Common myeloid progenitor, CD34-positive (primary cell): ENCODE results near the gene FRRS1L.

Experiments used
- CTCF ChIA-PET: fragments of 350-600 bp; sonication (Branson Sonifier 250); formaldehyde crosslinking; loops from one replicate; lab custom pipeline; 2021; ENCODE audit warnings: antibody characterized with exemption; lab: Charles Lee
- POLR2A ChIA-PET: fragments of 350-600 bp; sonication (Branson Sonifier 250); formaldehyde crosslinking; loops from one replicate; lab custom pipeline; 2021; ENCODE audit warnings: antibody characterized with exemption; lab: Charles Lee
- DNase-seq, 3 donors: peaks; one replicate each; pipeline versions ENCODE4 v3.0.0 to v3.0.0-alpha.2; 2013
- H3K27ac ChIP-seq, 2 experiments: 1 replicate in 1 of 2; 2 replicates in 1 of 2; pipeline ENCODE4 v1.7.0; 2013; ENCODE audit warnings: inconsistent platforms in 2 of 2, low read length in 2 of 2, mild to moderate bottlenecking in 2 of 2, low read depth in 1 of 2, moderate library complexity in 1 of 2; ENCODE audit not compliant: severe bottlenecking in 2 of 2, insufficient read depth in 1 of 2, poor library complexity in 1 of 2
- H3K27me3 ChIP-seq, 5 experiments: replicated peaks in 2 of 5; 1 replicate in 3 of 5; 2 replicates in 2 of 5; pipeline versions ENCODE4 v1.6.1 to v1.7.0; 2013; ENCODE audit warnings: low read length in 4 of 5, mild to moderate bottlenecking in 2 of 5, moderate library complexity in 2 of 5, inconsistent platforms in 1 of 5; ENCODE audit not compliant: insufficient read depth in 5 of 5, control insufficient read depth in 4 of 5
- H3K36me3 ChIP-seq, 4 experiments: 1 replicate in 2 of 4; 2 replicates in 2 of 4; pipeline versions ENCODE4 v1.6.1 to v1.7.0; 2013; ENCODE audit warnings: low read length in 3 of 4, control low read depth in 1 of 4, mild to moderate bottlenecking in 1 of 4; ENCODE audit not compliant: control insufficient read depth in 4 of 4, insufficient read depth in 4 of 4
- H3K4me1 ChIP-seq, 4 experiments: 1 replicate in 3 of 4; 2 replicates in 1 of 4; pipeline versions ENCODE4 v1.6.1 to v1.7.1; 2013; ENCODE audit warnings: low read length in 3 of 4, mild to moderate bottlenecking in 3 of 4, control low read depth in 1 of 4, inconsistent platforms in 1 of 4, moderate library complexity in 1 of 4; ENCODE audit not compliant: control insufficient read depth in 4 of 4, insufficient read depth in 4 of 4; ENCODE audit errors: control extremely low read depth in 1 of 4
- H3K4me3 ChIP-seq, 7 experiments: 1 replicate in 4 of 7; 2 replicates in 3 of 7; pipeline versions ENCODE4 v1.5.1 to v1.7.0; 2013; ENCODE audit warnings: mild to moderate bottlenecking in 7 of 7, low read length in 6 of 7, moderate library complexity in 6 of 7, inconsistent platforms in 2 of 7, low read depth in 2 of 7, control low read depth in 1 of 7; ENCODE audit not compliant: insufficient read depth in 4 of 7, control insufficient read depth in 1 of 7; ENCODE audit errors: extremely low read depth in 1 of 7
- H3K9me3 ChIP-seq, 5 experiments: 1 replicate in 4 of 5; 2 replicates in 1 of 5; pipeline versions ENCODE4 v1.6.1 to v1.7.1; 2013; ENCODE audit warnings: low read length in 4 of 5, mild to moderate bottlenecking in 2 of 5, inconsistent platforms in 1 of 5, low read depth in 1 of 5, moderate library complexity in 1 of 5; ENCODE audit not compliant: control insufficient read depth in 4 of 5, insufficient read depth in 2 of 5; ENCODE audit errors: control extremely low read depth in 1 of 5
- WGBS: methylation state at CpG from one replicate; pipeline ENCODE4 v1.1.5; 2013; ENCODE audit not compliant: insufficient coverage; 5-methylcytosine and 5-hydroxymethylcytosine counted together

Gene FRRS1L

GRCh38 chr9:109150925-109151545 is 16.0 kb downstream of the FRRS1L start:
- H3K27me3 ChIP-seq, result peaks cover 0 to 2% (median 0%) of the 10 kb centered on the region in 5 experiments
- CTCF ChIA-PET, result no interaction called here
- POLR2A ChIA-PET, result no interaction called here
- H3K27ac ChIP-seq, result no peak overlapping the region
- 100% methylated on average over 2 of the region's 3 CpGs for WGBS
- H3K9me3 ChIP-seq, result peaks cover 0 to 17% (median 10%) of the 10 kb centered on the region in 5 experiments
- no peaks in the 10 kb centered on the region for H3K4me1 ChIP-seq
- DNase-seq, result no peak
- no peak overlapping the region for H3K4me3 ChIP-seq
- H3K36me3 ChIP-seq, result no peaks in the 10 kb centered on the region

GRCh38 chr9:109149722-109150121 is 17.3 kb downstream of the FRRS1L start:
- CTCF ChIA-PET, result no interaction called here
- WGBS, result 100% methylated on average over 1 of the region's 4 CpGs

GRCh38 chr9:109149089-109149488 is 18.0 kb downstream of the FRRS1L start:
- Histone ChIP-seq H3K4me1 (peaks cover 0 to under 1% (median 0%) of the 10 kb centered on the region in 4 experiments), H3K36me3 (no peaks in the 10 kb centered on the region), H3K9me3 (peaks cover 0 to 14% (median 10%) of the 10 kb centered on the region in 5 experiments), H3K27ac (no peak overlapping the region), H3K4me3 (no peak overlapping the region), H3K27me3 (no peaks in the 10 kb centered on the region)
- POLR2A ChIA-PET, result no interaction called here
- whole genome bisulfite sequencing, result 100% methylated on average over 3 of the region's 5 CpGs
- CTCF ChIA-PET, result no interaction called here
- DNase-seq, result no peak

More at GRCh38 chr9:109149722-109150121, 17.3 kb downstream of the FRRS1L start:
- no peaks in the 10 kb centered on the region for H3K36me3 ChIP-seq
- H3K27me3 ChIP-seq, result no peaks in the 10 kb centered on the region
- no peaks in the 10 kb centered on the region for H3K4me1 ChIP-seq
- H3K27ac ChIP-seq, result no peak overlapping the region
- no peak for DNase-seq
- peaks cover 0 to 17% (median 10%) of the 10 kb centered on the region in 5 experiments for H3K9me3 ChIP-seq
- H3K4me3 ChIP-seq, result no peak overlapping the region
- POLR2A ChIA-PET, result no interaction called here

GRCh38 chr9:109145051-109145450 is 22.0 kb downstream of the FRRS1L start:
- DNase-seq, result no peak
- Histone ChIP-seq H3K9me3 (no peaks in the 10 kb centered on the region), H3K4me3 (no peak overlapping the region), H3K27ac (no peak overlapping the region), H3K36me3 (no peaks in the 10 kb centered on the region), H3K4me1 (peaks cover 0 to 6% (median 0%) of the 10 kb centered on the region in 4 experiments), H3K27me3 (no peaks in the 10 kb centered on the region)
- ChIA-PET CTCF (interaction anchor here (1.2 kb wide), 1 partner anchor 26 kb away, joined by 4 read pairs; the partner anchor contains the start of gene TMEM245), POLR2A (no interaction called here)
- 95% methylated on average over 3 of the region's 6 CpGs for WGBS

- peaks cover 0 to 6% (median 0%) of the 10 kb centered on the region in 4 experiments for H3K4me1 ChIP-seq
- H3K36me3 ChIP-seq, result no peaks in the 10 kb centered on the region
- CTCF ChIA-PET, result interaction anchor here (1.1 kb wide), 1 partner anchor 47 kb away, joined by 3 read pairs; no protein-coding TSS in a partner anchor
- H3K27me3 ChIP-seq, result no peaks in the 10 kb centered on the region
- no peaks in the 10 kb centered on the region for H3K9me3 ChIP-seq
- POLR2A ChIA-PET, result interaction anchor here (0.7 kb wide), 1 partner anchor 46 kb away, joined by 6 read pairs; no protein-coding TSS in a partner anchor
- H3K27ac ChIP-seq, result no peak overlapping the region
- DNase-seq, result peak in 2 of 3 donors; percentile 42 to 62
- H3K4me3 ChIP-seq, result no peak overlapping the region
- 73% methylated on average over 4 of the region's 5 CpGs for WGBS
These were observed 23.0 kb downstream of the FRRS1L start for GRCh38 chr9:109143881-109144562.

GRCh38 chr9:109141375-109141774 is 25.7 kb downstream of the FRRS1L start:
- ChIA-PET POLR2A (interaction anchor here (0.6 kb wide), 1 partner anchor 131 kb away, joined by 4 read pairs; no protein-coding TSS in a partner anchor), CTCF (no interaction called here)
- H3K9me3 ChIP-seq, result no peaks in the 10 kb centered on the region
- 100% methylated on average over 4 of the region's 5 CpGs for WGBS
- H3K4me1 ChIP-seq, result peaks cover 0 to 6% (median 0%) of the 10 kb centered on the region in 4 experiments
- no peaks in the 10 kb centered on the region for H3K36me3 ChIP-seq
- DNase-seq, result no peak
- no peak overlapping the region for H3K27ac ChIP-seq
- H3K27me3 ChIP-seq, result no peaks in the 10 kb centered on the region
- no peak overlapping the region for H3K4me3 ChIP-seq

- no peaks in the 10 kb centered on the region for H3K36me3 ChIP-seq
- WGBS, result 100% methylated on average over 1 of the region's 1 CpG
- DNase-seq, result no peak
- no peaks in the 10 kb centered on the region for H3K9me3 ChIP-seq
- POLR2A ChIA-PET, result no interaction called here
- CTCF ChIA-PET, result no interaction called here
- H3K27me3 ChIP-seq, result no peaks in the 10 kb centered on the region
- peaks cover 0 to 6% (median 0%) of the 10 kb centered on the region in 4 experiments for H3K4me1 ChIP-seq
- H3K27ac ChIP-seq, result no peak overlapping the region
- H3K4me3 ChIP-seq, result no peak overlapping the region
These were observed 27.2 kb downstream of the FRRS1L start for GRCh38 chr9:109139851-109140250.
